Activated CD4-positive, alpha-beta T cell treated with anti-CD3 and anti-CD28 coated beads, Interleukin-2, amount 10 ng/mL, durations not matched to agents 24 days and 14 days (primary cell): ENCODE measurements around the gene PTPRN2. TPM values are rescaled to one million over a fixed set of nuclear protein-coding genes. Genes with fewer than 3 reads are reported as not detected.
"Not testable (repeated sequence)": the region's sequence is repeated elsewhere in the genome, so short reads cannot be mapped to it uniquely, and the experiment has no call there.

ENCODE experiments used
- DNase-seq: peaks from one replicate; pipeline ENCODE4 v3.0.0; 2022
- H3K27ac Mint-ChIP-seq: one replicate; pipeline ENCODE4 v1.8.0; 2022; ENCODE audit warnings: mild to moderate bottlenecking, mixed read lengths
- H3K27me3 Mint-ChIP-seq: one replicate; pipeline ENCODE4 v1.8.0; 2022; ENCODE audit warnings: mixed read lengths
- H3K36me3 Mint-ChIP-seq: one replicate; pipeline ENCODE4 v1.8.0; 2022; ENCODE audit warnings: low read depth, mild to moderate bottlenecking, mixed read lengths
- H3K4me1 Mint-ChIP-seq: one replicate; pipeline ENCODE4 v1.8.0; 2021; ENCODE audit warnings: mixed read lengths
- H3K4me3 Mint-ChIP-seq: one replicate; pipeline ENCODE4 v1.8.0; 2022; ENCODE audit warnings: mild to moderate bottlenecking, moderate library complexity, mixed read lengths
- H3K9me3 Mint-ChIP-seq: one replicate; pipeline ENCODE4 v1.8.0; 2021; ENCODE audit warnings: mixed read lengths
- intact Hi-C: fragments of 100-400 bp; cut with micrococcal nuclease; formaldehyde crosslinking; loops from one replicate; pipeline ENCODE4 v1.15.1; 2023
- total RNA-seq: library from RNA; stranded (reverse); gene quantifications from 2 replicates; pipeline ENCODE4 v1.2.3, GENCODE V29; 2022

The PTPRN2 gene
- total RNA-seq, 1 donor from 2014 or later: 0.33 TPM

GRCh38 chr7:158523165-158523856 is 64.3 kb downstream of the PTPRN2 start:
- H3K4me3 Mint-ChIP-seq, H3K27me3 Mint-ChIP-seq, H3K27ac Mint-ChIP-seq, H3K4me1 Mint-ChIP-seq, H3K36me3 Mint-ChIP-seq, DNase-seq, intact Hi-C loops, H3K9me3 Mint-ChIP-seq: not testable (repeated sequence)

- H3K36me3 Mint-ChIP-seq, DNase-seq, intact Hi-C loops, H3K27ac Mint-ChIP-seq, H3K4me1 Mint-ChIP-seq, H3K4me3 Mint-ChIP-seq, H3K9me3 Mint-ChIP-seq, H3K27me3 Mint-ChIP-seq: not testable (repeated sequence)
Observed at GRCh38 chr7:158521795-158522194, 65.8 kb downstream of the PTPRN2 start.

GRCh38 chr7:158520825-158521224 is 66.8 kb downstream of the PTPRN2 start:
- Mint-ChIP-seq H3K4me1 (no peaks in the 10 kb centered on the region), H3K36me3 (no peaks in the 10 kb centered on the region), H3K27me3 (no peaks in the 10 kb centered on the region), H3K27ac (no peak overlapping the region), H3K9me3 (peaks cover 3% of the 10 kb centered on the region), H3K4me3 (no peak overlapping the region)
- no peak for DNase-seq
- intact Hi-C loops: no loop called here

- DNase-seq: no peak
- Mint-ChIP-seq H3K27ac (no peak overlapping the region), H3K9me3 (peaks cover 3% of the 10 kb centered on the region), H3K4me3 (no peak overlapping the region), H3K27me3 (no peaks in the 10 kb centered on the region), H3K36me3 (no peaks in the 10 kb centered on the region), H3K4me1 (no peaks in the 10 kb centered on the region)
- intact Hi-C loops: no loop called here
Observed at GRCh38 chr7:158519633-158520174, 67.9 kb downstream of the PTPRN2 start.

GRCh38 chr7:158518980-158519632 is 68.5 kb downstream of the PTPRN2 start:
- H3K4me3 Mint-ChIP-seq: no peak overlapping the region
- H3K27ac Mint-ChIP-seq: no peak overlapping the region
- no peaks in the 10 kb centered on the region for H3K27me3 Mint-ChIP-seq
- H3K9me3 Mint-ChIP-seq: peaks cover 3% of the 10 kb centered on the region
- DNase-seq: no peak
- intact Hi-C loops: no loop called here
- no peaks in the 10 kb centered on the region for H3K4me1 Mint-ChIP-seq
- no peaks in the 10 kb centered on the region for H3K36me3 Mint-ChIP-seq

GRCh38 chr7:158517571-158517970 is 70.1 kb downstream of the PTPRN2 start:
- Mint-ChIP-seq H3K9me3 (peaks cover under 1% of the 10 kb centered on the region), H3K4me3 (no peak overlapping the region), H3K27me3 (no peaks in the 10 kb centered on the region), H3K27ac (no peak overlapping the region), H3K4me1 (no peaks in the 10 kb centered on the region), H3K36me3 (no peaks in the 10 kb centered on the region)
- DNase-seq: no peak
- intact Hi-C loops: no loop called here

GRCh38 chr7:158517072-158517471 is 70.6 kb downstream of the PTPRN2 start:
- no peak overlapping the region for H3K27ac Mint-ChIP-seq
- H3K36me3 Mint-ChIP-seq: no peaks in the 10 kb centered on the region
- DNase-seq: no peak
- intact Hi-C loops: no loop called here
- no peaks in the 10 kb centered on the region for H3K4me1 Mint-ChIP-seq
- H3K4me3 Mint-ChIP-seq: no peak overlapping the region
- H3K9me3 Mint-ChIP-seq: peaks cover 5% of the 10 kb centered on the region
- H3K27me3 Mint-ChIP-seq: no peaks in the 10 kb centered on the region

GRCh38 chr7:158516524-158516923 is 71.1 kb downstream of the PTPRN2 start:
- H3K4me3 Mint-ChIP-seq: no peak overlapping the region
- intact Hi-C loops: no loop called here
- H3K9me3 Mint-ChIP-seq: peaks cover 5% of the 10 kb centered on the region
- H3K4me1 Mint-ChIP-seq: no peaks in the 10 kb centered on the region
- H3K36me3 Mint-ChIP-seq: no peaks in the 10 kb centered on the region
- no peak overlapping the region for H3K27ac Mint-ChIP-seq
- DNase-seq: no peak
- no peaks in the 10 kb centered on the region for H3K27me3 Mint-ChIP-seq

- DNase-seq: no peak
- Mint-ChIP-seq H3K4me3 (no peak overlapping the region), H3K36me3 (no peaks in the 10 kb centered on the region), H3K9me3 (peaks cover 14% of the 10 kb centered on the region), H3K4me1 (no peaks in the 10 kb centered on the region), H3K27me3 (no peaks in the 10 kb centered on the region), H3K27ac (no peak overlapping the region)
- intact Hi-C loops: no loop called here
Observed at GRCh38 chr7:158512869-158513268, 74.8 kb downstream of the PTPRN2 start.

- Mint-ChIP-seq H3K4me3 (no peak overlapping the region), H3K4me1 (no peaks in the 10 kb centered on the region), H3K27me3 (no peaks in the 10 kb centered on the region), H3K27ac (no peak overlapping the region), H3K9me3 (peaks cover 18% of the 10 kb centered on the region), H3K36me3 (no peaks in the 10 kb centered on the region)
- no peak for DNase-seq
- intact Hi-C loops: no loop called here
Observed at GRCh38 chr7:158512042-158512441, 75.6 kb downstream of the PTPRN2 start.

GRCh38 chr7:158508802-158509385 is 78.7 kb downstream of the PTPRN2 start:
- Mint-ChIP-seq H3K27me3 (no peaks in the 10 kb centered on the region), H3K36me3 (no peaks in the 10 kb centered on the region), H3K4me3 (no peak overlapping the region), H3K27ac (no peak overlapping the region), H3K4me1 (no peaks in the 10 kb centered on the region), H3K9me3 (peaks cover 21% of the 10 kb centered on the region)
- intact Hi-C loops: no loop called here
- DNase-seq: no peak

GRCh38 chr7:158508321-158508720 is 79.3 kb downstream of the PTPRN2 start:
- not testable (repeated sequence) for DNase-seq, H3K27me3 Mint-ChIP-seq

GRCh38 chr7:158507917-158508316 is 79.7 kb downstream of the PTPRN2 start:
- no peaks in the 10 kb centered on the region for H3K27me3 Mint-ChIP-seq
- H3K36me3 Mint-ChIP-seq: no peaks in the 10 kb centered on the region
- no peak for DNase-seq
- no peak overlapping the region for H3K27ac Mint-ChIP-seq
- H3K9me3 Mint-ChIP-seq: peaks cover 21% of the 10 kb centered on the region
- intact Hi-C loops: no loop called here
- no peak overlapping the region for H3K4me3 Mint-ChIP-seq
- H3K4me1 Mint-ChIP-seq: no peaks in the 10 kb centered on the region

More at GRCh38 chr7:158508321-158508720, 79.3 kb downstream of the PTPRN2 start:
- H3K27ac Mint-ChIP-seq, H3K4me3 Mint-ChIP-seq, H3K4me1 Mint-ChIP-seq, intact Hi-C loops, H3K36me3 Mint-ChIP-seq: not testable (repeated sequence)
- peaks cover 21% of the 10 kb centered on the region for H3K9me3 Mint-ChIP-seq

- peaks cover 16% of the 10 kb centered on the region for H3K9me3 Mint-ChIP-seq
- H3K27ac Mint-ChIP-seq, H3K4me1 Mint-ChIP-seq, DNase-seq, H3K27me3 Mint-ChIP-seq, H3K4me3 Mint-ChIP-seq, intact Hi-C loops, H3K36me3 Mint-ChIP-seq: not testable (repeated sequence)
Observed at GRCh38 chr7:158507175-158507574, 80.4 kb downstream of the PTPRN2 start.
